ENCODE data around the gene WRAP73.

WRAP73 gene

GRCh38 chr1:3672231-3672970, 22.5 kb upstream of the WRAP73 start:
- no peak for DNase-seq (ENCODE audit: low spot score)
- Histone ChIP-seq H3K27ac (no peak overlapping the region), H3K4me3 (no peak overlapping the region)
- no peak for TF ChIP-seq CTCF (IDR thresholded peaks at IDR 0.05)

- Histone ChIP-seq H3K27ac (no peak overlapping the region), H3K4me3 (no peak overlapping the region)
- DNase-seq (ENCODE audit: low spot score) = no peak
- no peak for TF ChIP-seq CTCF (IDR thresholded peaks at IDR 0.05)
Measured at GRCh38 chr1:3671371-3672180, 21.7 kb upstream of the WRAP73 start.

- TF ChIP-seq CTCF (IDR thresholded peaks at IDR 0.05) = no peak
Measured at GRCh38 chr1:3670823-3671265, 20.9 kb upstream of the WRAP73 start.

GRCh38 chr1:3669971-3670431, 20.1 kb upstream of the WRAP73 start:
- H3K4me3 ChIP-seq = no peak overlapping the region
- no peak for DNase-seq (ENCODE audit: low spot score)
- no peak for TF ChIP-seq CTCF (IDR thresholded peaks at IDR 0.05)
- H3K27ac ChIP-seq = no peak overlapping the region

More at GRCh38 chr1:3670823-3671265, 20.9 kb upstream of the WRAP73 start:
- DNase-seq (ENCODE audit: low spot score) = no peak
- Histone ChIP-seq H3K4me3 (no peak overlapping the region), H3K27ac (no peak overlapping the region)

GRCh38 chr1:3669421-3669821, 19.5 kb upstream of the WRAP73 start:
- Histone ChIP-seq H3K4me3 (no peak overlapping the region), H3K27ac (no peak overlapping the region)
- no peak for DNase-seq (ENCODE audit: low spot score)
- no peak for TF ChIP-seq CTCF (IDR thresholded peaks at IDR 0.05)

GRCh38 chr1:3668585-3669300, 18.8 kb upstream of the WRAP73 start:
- no peak for TF ChIP-seq CTCF (IDR thresholded peaks at IDR 0.05)
- no peak overlapping the region for H3K27ac ChIP-seq
- no peak for DNase-seq (ENCODE audit: low spot score)

More at GRCh38 chr1:3668585-3669300, 18.8 kb upstream of the WRAP73 start:
- no peak overlapping the region for H3K4me3 ChIP-seq
